ENCODE data around the gene MED12L.

- TF ChIP-seq CTCF (IDR thresholded peaks at IDR 0.05), result no peak
- no peak for TF ChIP-seq POLR2A (IDR thresholded peaks at IDR 0.05)
These were observed 346.5 kb downstream of the MED12L start for GRCh38 chr3:151431940-151432339.

Data from thyroid gland (tissue), 4 donors.